Measurements from ENCODE around the gene TCEA3. TPM values are rescaled to one million over a fixed set of nuclear protein-coding genes. Genes with fewer than 3 reads are reported as not detected.

Gene TCEA3
- total and polyA plus RNA-seq, 10 of the 15 experiments (the other 5 are each of a cell fraction or from before 2014, with no cell fraction given) = 0.06 to 0.23 (median 0.08) TPM; not detected in 7

DNA sequence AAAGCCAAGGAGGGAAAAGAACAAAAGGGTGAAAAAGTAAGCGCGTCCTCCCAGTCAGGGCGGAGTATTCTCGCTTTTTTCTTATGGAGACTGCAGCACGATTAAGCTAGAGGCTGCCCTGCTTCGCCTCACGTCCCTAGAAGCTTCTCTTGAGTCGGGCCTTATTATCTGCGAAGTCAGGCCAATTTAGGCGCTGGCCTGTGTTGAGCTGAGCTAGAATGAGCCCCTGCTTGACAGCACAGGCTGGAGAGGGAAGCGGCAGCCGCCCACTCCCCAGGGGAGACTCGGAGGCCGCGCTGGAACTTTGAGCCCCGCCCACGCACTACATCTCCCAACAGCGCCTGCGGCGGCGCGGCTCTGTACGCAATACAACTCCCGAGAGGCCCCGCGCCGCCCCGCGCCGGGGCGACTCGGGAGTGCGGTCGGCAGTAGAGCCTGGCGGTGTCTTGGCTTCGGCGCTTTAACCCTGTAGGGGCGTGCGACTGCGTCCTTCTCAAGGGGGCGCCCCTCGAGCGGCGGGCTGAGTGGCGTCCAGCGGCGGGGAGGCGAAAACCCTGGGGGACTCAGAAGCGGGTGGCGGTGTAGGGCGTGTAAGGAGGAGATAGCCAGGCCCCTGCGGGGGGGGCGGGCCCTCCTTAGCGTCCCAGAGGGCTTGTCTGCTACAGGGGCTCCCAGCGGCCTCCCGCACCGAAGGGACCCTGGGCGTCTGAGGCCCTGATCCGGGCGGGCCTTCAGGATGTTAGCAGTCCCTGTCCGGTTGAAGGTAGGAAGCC, 55.8 kb downstream of the TCEA3 start (continued):
- TF ChIP-seq DPF2 (IDR thresholded peaks at IDR 0.05) = peak; percentile 22
- TF ChIP-seq TARDBP (IDR thresholded peaks at IDR 0.05; ENCODE audit: borderline replicate concordance) = peak; percentile 93
- no peak for TF ChIP-seq MTA3 (IDR thresholded peaks at IDR 0.05; ENCODE audit: borderline replicate concordance, low read length)
- TF ChIP-seq LARP7 (IDR thresholded peaks at IDR 0.05) = peak; percentile 67
- peak in 1 of 2 experiments; percentile 50; a peak in 1 of 4 replicates for TF ChIP-seq BHLHE40 (IDR thresholded peaks at IDR 0.05; ENCODE audit: borderline replicate concordance in 1 of 2, low read depth in 2 of 2, low read length in 1 of 2)
- TF ChIP-seq POU2F2 (IDR thresholded peaks at IDR 0.05; ENCODE audit: borderline replicate concordance, low read depth, low read length) = 0 out of 3 replicates have a peak, but pooled peaks have one; percentile 7
- no peak for TF ChIP-seq NFYB (IDR thresholded peaks at IDR 0.05; ENCODE audit: insufficient read depth, low read depth, low read length)
- TF ChIP-seq SREBF1 (IDR thresholded peaks at IDR 0.05; ENCODE audit: low read length) = peak; percentile 24; the same call in 1 of the 2 replicates

DNA sequence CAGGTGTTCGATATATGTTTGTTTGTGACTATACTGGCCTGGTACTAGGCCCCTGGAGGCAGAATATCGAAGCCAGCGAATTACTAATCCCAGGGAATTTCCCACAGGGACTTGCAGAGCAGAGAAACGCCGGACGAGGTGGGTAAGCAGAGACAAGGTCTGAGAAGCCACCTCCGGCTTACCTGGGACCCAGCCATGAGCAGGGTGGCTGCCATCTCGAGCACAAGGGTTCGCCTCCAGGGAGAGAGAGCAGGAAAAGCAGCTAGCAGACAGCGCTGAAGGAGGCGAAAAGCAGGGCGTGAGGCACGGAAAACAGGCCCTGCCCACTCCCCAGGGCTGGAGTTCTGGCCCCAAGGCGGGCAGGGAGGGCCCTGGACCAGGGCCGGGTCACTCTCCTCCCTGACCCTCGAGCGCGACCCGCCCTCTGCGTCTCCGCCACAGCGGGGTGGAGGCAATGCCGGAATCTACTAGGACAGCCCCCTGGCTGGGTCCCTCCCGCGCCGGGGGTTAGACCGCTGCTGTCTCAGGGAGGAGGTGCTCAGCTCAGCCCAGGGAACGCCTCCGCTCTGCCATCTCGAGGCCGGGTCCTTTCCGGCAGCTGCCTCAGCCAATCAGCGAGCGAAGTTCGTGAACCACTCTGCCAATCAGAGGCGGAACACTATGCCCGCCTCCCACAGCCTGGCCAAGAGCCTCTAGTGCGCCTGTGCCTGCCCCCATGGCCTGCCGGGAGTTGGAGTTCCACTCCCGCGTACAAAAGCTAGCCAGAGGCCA, 56.6 kb downstream of the TCEA3 start:
- Histone ChIP-seq H3K4me2 (ENCODE audit: control insufficient read depth, insufficient read depth) (peak overlapping the region; percentile 75), H3K9ac (ENCODE audit: control insufficient read depth, insufficient read depth, low read length) (peak overlapping the region; percentile 72), H3K9me3 (replicated peaks; ENCODE audit: control insufficient read depth, insufficient read depth, low read length) (peaks cover 6% of the 10 kb centered on the region), H3K79me2 (ENCODE audit: control insufficient read depth, insufficient read depth, low read length) (peaks cover 2% of the 10 kb centered on the region; the same call in 1 of the 2 replicates), H3K27me3 (replicated peaks in 1 of 2; ENCODE audit: control insufficient read depth in 2 of 2, insufficient read depth in 2 of 2, low read length in 1 of 2) (no peaks in the 10 kb centered on the region), H3K4me3 (peak overlapping the region; percentile 89), H2AFZ (ENCODE audit: control insufficient read depth, low read depth, low read length) (peak overlapping the region; percentile 93), H3K36me3 (ENCODE audit: control insufficient read depth in 2 of 2, insufficient read depth in 2 of 2, low read length in 1 of 2) (peaks cover 0 to under 1% of the 10 kb centered on the region in 2 experiments; a peak in 1 of 4 replicates), H3K4me1 (ENCODE audit: control insufficient read depth, insufficient read depth, low read length) (no peaks in the 10 kb centered on the region), H4K20me1 (ENCODE audit: control insufficient read depth, insufficient read depth) (no peaks in the 10 kb centered on the region), H3K27ac (ENCODE audit: control insufficient read depth, insufficient read depth) (peak overlapping the region; percentile 74)
- peak; percentile 98 for FAIRE-seq
- POLR2A ChIA-PET = interaction anchor here (0.5 to 4.3 kb wide), 12 partner anchors 11 to 869 kb away, joined by 3 to 68 read pairs (median 4); partner anchors contain the start of genes E2F2 and HNRNPR
- no TSS peak for BruUV-seq (replicated peaks)
- RAD21 ChIA-PET (ENCODE audit: unreplicated experiment) = interaction anchor here (0.6 to 5.0 kb wide), 7 partner anchors 23 to 129 kb away, joined by 3 to 34 read pairs (median 3); partner anchors contain the start of gene HNRNPR
- peak; percentile 97 for DNase-seq (ENCODE audit: low read depth, low spot score)
- peak; percentile 97 for ATAC-seq
- SMC1A ChIA-PET (ENCODE audit: uncharacterized antibody, unreplicated experiment) = interaction anchor here (0.7 to 3.7 kb wide), 5 partner anchors 11 to 129 kb away, joined by 3 to 17 read pairs (median 4); partner anchors contain the start of gene HNRNPR
- 2% methylated on average over 39 of the region's 41 CpGs for WGBS (ENCODE audit: insufficient coverage, insufficient replicate concordance, low lambda C conversion rate, missing lambda C conversion rate)
- intact Hi-C loops (cut with micrococcal nuclease; ENCODE audit: unreplicated experiment) (loop anchor here (1.0 kb wide), 1 partner anchor 24 kb away; the partner anchor contains the start of gene HNRNPR), in situ Hi-C loops (cut with MboI) (no loop called here)
- CTCF ChIA-PET = interaction anchor here (0.8 to 2.9 kb wide), 6 partner anchors 23 to 269 kb away, joined by 3 to 23 read pairs (median 5); partner anchors contain the start of gene HNRNPR
- TF ChIP-seq, protein P1, sequence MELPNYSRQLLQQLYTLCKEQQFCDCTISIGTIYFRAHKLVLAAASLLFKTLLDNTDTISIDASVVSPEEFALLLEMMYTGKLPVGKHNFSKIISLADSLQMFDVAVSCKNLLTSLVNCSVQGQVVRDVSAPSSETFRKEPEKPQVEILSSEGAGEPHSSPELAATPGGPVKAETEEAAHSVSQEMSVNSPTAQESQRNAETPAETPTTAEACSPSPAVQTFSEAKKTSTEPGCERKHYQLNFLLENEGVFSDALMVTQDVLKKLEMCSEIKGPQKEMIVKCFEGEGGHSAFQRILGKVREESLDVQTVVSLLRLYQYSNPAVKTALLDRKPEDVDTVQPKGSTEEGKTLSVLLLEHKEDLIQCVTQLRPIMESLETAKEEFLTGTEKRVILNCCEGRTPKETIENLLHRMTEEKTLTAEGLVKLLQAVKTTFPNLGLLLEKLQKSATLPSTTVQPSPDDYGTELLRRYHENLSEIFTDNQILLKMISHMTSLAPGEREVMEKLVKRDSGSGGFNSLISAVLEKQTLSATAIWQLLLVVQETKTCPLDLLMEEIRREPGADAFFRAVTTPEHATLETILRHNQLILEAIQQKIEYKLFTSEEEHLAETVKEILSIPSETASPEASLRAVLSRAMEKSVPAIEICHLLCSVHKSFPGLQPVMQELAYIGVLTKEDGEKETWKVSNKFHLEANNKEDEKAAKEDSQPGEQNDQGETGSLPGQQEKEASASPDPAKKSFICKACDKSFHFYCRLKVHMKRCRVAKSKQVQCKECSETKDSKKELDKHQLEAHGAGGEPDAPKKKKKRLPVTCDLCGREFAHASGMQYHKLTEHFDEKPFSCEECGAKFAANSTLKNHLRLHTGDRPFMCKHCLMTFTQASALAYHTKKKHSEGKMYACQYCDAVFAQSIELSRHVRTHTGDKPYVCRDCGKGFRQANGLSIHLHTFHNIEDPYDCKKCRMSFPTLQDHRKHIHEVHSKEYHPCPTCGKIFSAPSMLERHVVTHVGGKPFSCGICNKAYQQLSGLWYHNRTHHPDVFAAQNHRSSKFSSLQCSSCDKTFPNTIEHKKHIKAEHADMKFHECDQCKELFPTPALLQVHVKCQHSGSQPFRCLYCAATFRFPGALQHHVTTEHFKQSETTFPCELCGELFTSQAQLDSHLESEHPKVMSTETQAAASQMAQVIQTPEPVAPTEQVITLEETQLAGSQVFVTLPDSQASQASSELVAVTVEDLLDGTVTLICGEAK (IDR thresholded peaks at IDR 0.05; ENCODE audit: borderline replicate concordance) = peak; percentile 66; the same call in 1 of the 2 replicates
- no peak for TF ChIP-seq CBX3 (IDR thresholded peaks at IDR 0.05; ENCODE audit: borderline replicate concordance, low read depth)
- TF ChIP-seq, protein P2, sequence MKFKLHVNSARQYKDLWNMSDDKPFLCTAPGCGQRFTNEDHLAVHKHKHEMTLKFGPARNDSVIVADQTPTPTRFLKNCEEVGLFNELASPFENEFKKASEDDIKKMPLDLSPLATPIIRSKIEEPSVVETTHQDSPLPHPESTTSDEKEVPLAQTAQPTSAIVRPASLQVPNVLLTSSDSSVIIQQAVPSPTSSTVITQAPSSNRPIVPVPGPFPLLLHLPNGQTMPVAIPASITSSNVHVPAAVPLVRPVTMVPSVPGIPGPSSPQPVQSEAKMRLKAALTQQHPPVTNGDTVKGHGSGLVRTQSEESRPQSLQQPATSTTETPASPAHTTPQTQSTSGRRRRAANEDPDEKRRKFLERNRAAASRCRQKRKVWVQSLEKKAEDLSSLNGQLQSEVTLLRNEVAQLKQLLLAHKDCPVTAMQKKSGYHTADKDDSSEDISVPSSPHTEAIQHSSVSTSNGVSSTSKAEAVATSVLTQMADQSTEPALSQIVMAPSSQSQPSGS (IDR thresholded peaks at IDR 0.05; ENCODE audit: low read length) = no peak
- TF ChIP-seq SP1 (IDR thresholded peaks at IDR 0.05; ENCODE audit: low read depth, low read length) = peak; percentile 97
- TF ChIP-seq KAT2A (conservative IDR thresholded peaks at IDR 0.05; ENCODE audit: control insufficient read depth, low read depth, low read length) = no peak
- peak; percentile 91 for TF ChIP-seq DPF2 (IDR thresholded peaks at IDR 0.05)
- TF ChIP-seq NFYA (IDR thresholded peaks at IDR 0.05; ENCODE audit: borderline replicate concordance, low read depth, low read length) = peak; percentile 34; the same call in 1 of the 2 replicates
- no peak for TF ChIP-seq YBX1 (IDR thresholded peaks at IDR 0.05)
